MM.1S (cell line): Measurements from ENCODE around the gene CPA1.

Experiments used
- EZH2 ChIP-seq: fragments of 300-600 bp; sonication (generic); optimal IDR thresholded peaks from 2 replicates; pipeline ENCODE3; 2017; ENCODE audit warnings: low read depth, mild to moderate bottlenecking, antibody characterized with exemption, low read length, mixed read lengths
- TF ChIP-seq, protein P1 (sequence below): fragments of 300-600 bp; sonication (generic); IDR thresholded peaks from 2 replicates; pipeline ENCODE4 v1.5.1; 2016; ENCODE audit warnings: antibody characterized with exemption, low read length, mixed read lengths

DNA sequence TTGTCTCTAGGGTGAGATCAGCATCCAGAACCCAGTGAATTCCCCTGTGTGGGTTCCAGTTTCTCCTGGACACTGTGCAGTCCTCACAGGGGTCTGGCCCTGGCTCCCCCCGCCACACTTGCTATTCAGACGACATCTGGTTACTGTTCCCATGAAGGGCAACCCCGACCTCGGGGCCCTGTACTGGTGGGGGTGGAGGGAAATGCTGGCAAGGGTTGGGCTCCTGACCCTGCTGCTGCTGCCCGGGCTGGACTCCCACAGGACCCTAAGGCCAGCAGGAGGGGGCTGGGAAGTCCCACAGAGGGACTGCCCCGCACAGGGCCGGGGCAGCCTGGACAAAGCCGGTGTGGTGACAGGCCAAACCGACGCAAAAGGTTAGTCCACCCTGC lies 768 bp upstream of the CPA1 start:
- TF ChIP-seq, protein P1, sequence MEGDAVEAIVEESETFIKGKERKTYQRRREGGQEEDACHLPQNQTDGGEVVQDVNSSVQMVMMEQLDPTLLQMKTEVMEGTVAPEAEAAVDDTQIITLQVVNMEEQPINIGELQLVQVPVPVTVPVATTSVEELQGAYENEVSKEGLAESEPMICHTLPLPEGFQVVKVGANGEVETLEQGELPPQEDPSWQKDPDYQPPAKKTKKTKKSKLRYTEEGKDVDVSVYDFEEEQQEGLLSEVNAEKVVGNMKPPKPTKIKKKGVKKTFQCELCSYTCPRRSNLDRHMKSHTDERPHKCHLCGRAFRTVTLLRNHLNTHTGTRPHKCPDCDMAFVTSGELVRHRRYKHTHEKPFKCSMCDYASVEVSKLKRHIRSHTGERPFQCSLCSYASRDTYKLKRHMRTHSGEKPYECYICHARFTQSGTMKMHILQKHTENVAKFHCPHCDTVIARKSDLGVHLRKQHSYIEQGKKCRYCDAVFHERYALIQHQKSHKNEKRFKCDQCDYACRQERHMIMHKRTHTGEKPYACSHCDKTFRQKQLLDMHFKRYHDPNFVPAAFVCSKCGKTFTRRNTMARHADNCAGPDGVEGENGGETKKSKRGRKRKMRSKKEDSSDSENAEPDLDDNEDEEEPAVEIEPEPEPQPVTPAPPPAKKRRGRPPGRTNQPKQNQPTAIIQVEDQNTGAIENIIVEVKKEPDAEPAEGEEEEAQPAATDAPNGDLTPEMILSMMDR: no peak
- TF ChIP-seq EZH2: no peak
